Activated CD8-positive, alpha-beta memory T cell treated with anti-CD3 and anti-CD28 coated beads for 36 hours (primary cell): ENCODE measurements around the gene RCE1. TPM values are rescaled to one million over a fixed set of nuclear protein-coding genes. Genes with fewer than 3 reads are reported as not detected.

Experiments
- CTCF ChIA-PET: fragments of 350-600 bp; sonication (Branson Sonifier 250); formaldehyde crosslinking; loops from one replicate; lab custom pipeline; 2021; ENCODE audit warnings: antibody characterized with exemption; lab: Charles Lee
- POLR2A ChIA-PET: fragments of 350-600 bp; sonication (Branson Sonifier 250); formaldehyde crosslinking; loops from one replicate; lab custom pipeline; 2021; ENCODE audit warnings: antibody characterized with exemption; lab: Charles Lee
- total RNA-seq, 2 experiments: library from RNA; stranded (reverse); gene quantifications; one replicate each; pipeline ENCODE4 v1.2.3, GENCODE V29; 2021

RCE1 gene
- total RNA-seq, 2 experiments from 2014 or later, result 31.6 to 33.5 TPM

DNA sequence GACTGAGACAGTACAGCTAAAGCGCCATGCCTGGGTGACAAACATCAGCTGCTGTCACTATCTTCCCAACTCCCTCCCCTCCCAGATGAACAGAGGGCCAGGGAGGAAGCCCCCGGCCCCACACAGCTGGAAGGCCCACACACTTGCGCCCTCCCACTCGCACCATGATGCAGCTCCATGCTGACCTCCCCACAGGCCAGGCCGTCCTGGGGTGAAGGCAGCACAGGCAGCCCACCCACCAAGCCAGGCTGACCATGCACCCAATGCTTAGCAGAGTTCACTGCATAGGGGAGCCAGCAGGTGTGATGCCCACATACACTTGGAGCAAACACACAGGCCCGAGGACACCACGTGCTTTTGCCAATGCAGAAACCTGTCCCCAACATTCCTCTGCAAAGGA, 35.8 kb downstream of the RCE1 start:
- POLR2A ChIA-PET, result no interaction called here
- CTCF ChIA-PET, result no interaction called here

DNA sequence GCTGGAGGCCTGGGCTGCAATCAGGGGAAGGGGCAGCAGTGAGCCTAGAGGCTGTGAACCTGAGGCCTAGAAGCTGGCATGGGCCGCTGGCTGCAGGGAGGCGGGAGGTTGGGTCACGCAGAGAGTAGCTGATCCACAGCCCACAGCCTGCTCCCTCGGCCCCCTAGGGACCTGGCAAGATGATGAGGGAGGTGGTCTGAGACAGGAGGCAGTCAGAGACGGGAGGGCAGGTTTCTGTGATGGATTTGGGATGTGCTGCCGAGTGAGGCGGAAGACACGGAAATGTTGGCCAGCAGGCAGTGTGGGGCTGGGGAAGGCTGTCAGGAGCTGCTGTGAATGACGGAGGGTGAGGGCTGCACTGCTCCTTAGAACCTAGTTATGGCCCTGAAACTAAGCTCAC, 36.3 kb downstream of the RCE1 start:
- POLR2A ChIA-PET, result no interaction called here
- CTCF ChIA-PET, result interaction anchor here (0.9 kb wide), 1 partner anchor 10 kb away, joined by 4 read pairs; no protein-coding TSS in a partner anchor

DNA sequence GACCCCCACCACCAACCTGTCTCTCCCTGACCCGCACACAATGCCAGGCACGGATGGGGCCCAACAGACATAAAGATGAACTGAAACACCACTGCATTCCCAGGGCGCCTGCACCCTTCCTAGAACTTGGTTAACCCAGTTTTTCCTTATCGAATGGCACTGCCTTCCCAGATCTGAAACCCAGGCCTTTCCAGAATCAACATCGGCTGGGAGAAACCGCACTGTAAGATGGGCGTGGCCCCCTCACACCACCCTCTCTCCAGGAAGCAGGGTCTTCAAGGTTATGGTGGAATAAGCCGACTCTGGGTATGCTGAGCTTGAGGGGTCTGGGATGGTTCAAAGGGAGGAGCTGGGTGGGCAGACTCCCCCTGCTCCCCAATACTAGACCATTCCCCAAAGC, 36.8 kb downstream of the RCE1 start:
- ChIA-PET POLR2A (no interaction called here), CTCF (interaction anchor here (0.9 kb wide), 1 partner anchor 10 kb away, joined by 4 read pairs; no protein-coding TSS in a partner anchor)

DNA sequence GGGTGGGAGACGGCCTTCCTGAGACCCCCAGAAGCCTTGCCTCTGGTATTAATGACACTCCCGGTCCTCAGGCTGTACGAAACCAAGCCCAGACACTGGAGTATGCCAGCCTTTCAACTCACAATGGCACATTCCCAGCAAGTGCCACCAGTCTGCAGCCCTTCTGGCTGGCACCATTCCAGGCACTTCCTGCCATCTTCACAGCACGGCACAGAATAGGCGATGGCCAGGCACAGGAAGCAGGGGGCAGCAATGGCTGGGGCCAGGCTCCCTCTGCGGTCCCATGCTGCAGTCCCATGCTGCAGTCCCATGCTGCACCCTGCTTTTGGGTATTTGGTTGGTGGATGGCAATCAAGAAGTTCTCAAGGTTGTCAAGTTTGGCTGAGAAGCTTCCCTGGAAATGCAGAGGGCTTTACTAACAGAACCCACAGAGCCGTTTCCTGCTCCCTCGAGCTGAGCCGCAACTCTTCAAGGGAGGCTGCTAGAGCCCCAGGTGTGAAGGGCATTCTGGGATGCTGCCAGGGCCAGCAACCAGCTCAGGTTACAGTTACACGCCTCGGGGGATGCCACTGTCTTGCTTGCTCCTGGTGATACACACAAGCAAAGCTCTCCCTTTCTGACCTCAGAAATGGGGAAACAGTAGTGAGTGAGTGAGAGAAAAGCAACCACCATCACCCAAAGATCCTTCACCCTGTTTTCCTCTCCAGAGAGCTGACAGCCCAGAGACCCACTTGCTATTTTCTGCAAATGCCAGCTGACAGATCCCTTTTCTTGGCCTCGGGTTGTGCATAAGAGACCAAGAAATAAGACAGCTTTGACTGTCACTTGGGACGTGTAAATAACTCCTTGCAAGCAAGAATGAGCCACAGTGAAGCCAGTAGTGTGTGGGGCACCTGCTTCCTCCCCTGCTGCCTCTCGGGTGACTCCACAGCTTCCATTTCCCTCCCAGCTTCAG, 37.5 kb downstream of the RCE1 start:
- POLR2A ChIA-PET, result no interaction called here
- CTCF ChIA-PET, result no interaction called here

DNA sequence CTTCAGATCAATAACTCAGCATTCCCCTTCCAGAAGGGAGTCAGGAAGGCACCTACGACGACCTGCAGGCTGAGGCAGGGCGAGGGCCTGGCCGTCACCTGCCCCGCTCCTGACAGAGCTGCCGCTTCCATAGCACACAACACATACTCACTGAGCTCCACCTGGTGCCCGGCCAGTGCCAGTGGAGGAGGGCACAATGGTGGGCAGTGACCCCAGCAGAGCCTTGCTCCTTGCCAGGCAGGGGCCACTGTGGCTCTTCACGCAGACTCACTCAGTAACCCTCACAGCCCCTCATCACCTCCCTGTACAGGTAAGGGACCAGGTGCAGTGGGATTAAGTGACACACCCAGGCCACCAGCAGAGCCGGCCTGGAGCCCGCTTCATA, 38.2 kb downstream of the RCE1 start:
- ChIA-PET POLR2A (no interaction called here), CTCF (no interaction called here)

DNA sequence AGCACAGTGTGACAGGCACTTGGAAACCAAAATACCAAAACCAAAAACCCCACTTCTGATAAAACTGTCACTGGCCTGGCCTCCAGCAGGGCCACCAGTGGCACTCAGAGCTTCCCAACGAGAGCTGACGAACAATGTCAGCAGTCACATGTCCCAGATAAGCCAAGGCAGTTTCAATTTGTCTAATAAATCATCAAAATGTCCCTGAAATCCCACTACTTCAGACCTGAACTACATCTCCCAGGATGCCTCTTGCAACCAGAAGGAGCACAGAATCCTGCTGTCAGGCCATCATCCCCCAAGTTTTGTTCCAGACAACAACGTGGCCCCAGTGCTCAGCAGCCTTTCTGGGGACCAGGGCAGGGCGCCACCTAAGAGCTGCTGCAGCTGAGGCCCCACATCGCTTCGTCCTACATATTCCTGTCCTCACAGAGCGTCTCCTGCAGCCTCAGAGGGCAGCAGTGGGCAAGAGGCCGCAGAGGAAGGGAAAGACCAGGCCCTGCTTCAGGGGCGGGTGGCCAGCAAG, 38.7 kb downstream of the RCE1 start:
- ChIA-PET CTCF (interaction anchor here (1.0 to 2.1 kb wide), 3 partner anchors 47 to 279 kb away, joined by 3 to 8 read pairs (median 3); no protein-coding TSS in a partner anchor), POLR2A (no interaction called here)

DNA sequence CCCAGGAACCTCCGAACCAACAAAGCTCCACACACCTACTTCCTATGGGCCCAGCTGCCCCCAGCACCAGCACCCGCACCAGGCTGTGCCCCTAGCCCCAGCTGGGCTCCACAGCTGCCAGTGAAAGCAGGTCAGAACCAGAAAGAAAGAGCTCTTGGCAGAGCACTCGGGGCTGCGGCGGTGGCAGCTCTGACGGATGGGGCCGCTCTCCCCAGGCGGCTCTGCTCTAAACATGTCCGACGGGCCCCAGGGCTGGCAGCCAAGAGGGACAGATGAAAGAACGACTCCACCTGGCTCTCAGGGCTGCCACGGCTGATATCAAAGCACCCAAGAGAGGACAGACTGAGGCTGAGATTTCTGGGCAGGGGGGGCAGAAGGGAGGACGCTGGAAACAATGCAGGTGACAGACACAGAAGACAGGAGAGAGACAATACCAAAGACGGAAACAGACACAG, 39.3 kb downstream of the RCE1 start:
- POLR2A ChIA-PET, result no interaction called here
- CTCF ChIA-PET, result interaction anchor here (1.0 to 2.1 kb wide), 5 partner anchors 13 to 280 kb away, joined by 3 to 8 read pairs (median 3); partner anchors contain the start of gene RCE1

DNA sequence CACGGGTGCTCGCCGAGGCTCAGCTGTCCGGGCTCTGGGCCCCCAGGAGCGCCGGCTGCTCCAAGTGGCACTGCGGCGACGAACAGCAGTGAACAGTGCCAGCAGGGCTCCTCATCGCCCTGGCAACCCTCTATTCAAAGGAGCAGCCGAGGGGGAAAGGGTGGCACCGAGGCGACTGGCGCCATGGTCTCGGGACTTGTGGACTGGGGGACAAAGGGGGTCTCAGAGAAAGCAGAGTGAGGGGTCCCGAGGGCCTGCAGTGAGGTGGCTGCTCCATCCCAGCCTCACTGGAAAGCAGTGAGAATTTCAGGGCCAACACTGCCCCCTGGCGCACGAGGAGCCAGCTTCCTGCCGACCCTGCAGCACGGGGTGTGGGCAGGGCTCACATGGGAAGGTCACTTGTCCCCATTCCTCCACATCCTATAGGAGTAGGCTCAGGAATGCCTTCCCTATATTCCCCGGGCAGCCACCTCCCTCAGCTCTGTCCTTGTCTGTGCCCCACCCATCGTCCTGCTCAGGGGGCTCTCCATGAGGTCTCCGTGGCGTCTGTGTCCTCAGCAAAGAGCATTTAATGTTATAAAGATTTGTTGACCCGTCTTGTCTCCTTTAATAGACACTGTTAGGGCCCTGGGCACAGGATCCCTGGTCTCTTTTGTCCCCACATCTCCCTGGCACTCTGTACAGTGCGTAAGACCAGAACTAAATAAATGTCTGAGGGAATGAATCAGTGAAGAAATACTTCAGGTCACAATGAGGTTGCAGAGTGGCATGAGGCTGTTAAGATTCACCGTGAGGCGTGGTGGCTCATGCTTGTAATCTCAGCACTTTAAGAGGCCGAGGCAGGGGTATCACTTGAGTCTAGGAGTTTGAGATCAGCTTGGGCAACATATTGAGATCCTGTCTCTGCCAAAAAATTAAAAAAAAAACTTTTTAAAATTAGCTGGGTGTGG, 40.0 kb downstream of the RCE1 start:
- ChIA-PET POLR2A (no interaction called here), CTCF (interaction anchor here (0.6 to 2.1 kb wide), 7 partner anchors 13 to 1544 kb away, joined by 3 to 8 read pairs (median 3); partner anchors contain the start of gene RCE1)

DNA sequence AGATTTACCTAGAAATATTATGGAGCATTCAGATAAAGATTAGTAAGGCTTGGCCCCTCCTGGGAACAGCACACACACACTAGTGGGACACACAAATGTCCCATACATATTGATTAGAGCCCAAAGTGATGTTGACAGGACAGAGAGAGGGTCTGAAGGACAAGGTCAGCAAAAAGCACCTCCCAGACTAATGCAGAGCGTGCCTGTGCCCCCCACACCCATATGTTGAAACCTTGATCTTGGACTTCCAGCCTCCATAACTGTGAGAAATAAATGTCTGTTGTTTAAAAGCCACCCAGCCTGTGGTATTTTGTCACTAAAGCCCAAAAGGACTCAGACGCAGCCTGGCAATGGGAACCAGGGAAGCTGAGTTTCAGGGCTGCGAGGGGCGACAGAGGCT, 41.2 kb downstream of the RCE1 start:
- ChIA-PET POLR2A (no interaction called here), CTCF (interaction anchor here (1.1 kb wide), 2 partner anchors 59 to 65 kb away, joined by 3 to 4 read pairs; no protein-coding TSS in a partner anchor)

DNA sequence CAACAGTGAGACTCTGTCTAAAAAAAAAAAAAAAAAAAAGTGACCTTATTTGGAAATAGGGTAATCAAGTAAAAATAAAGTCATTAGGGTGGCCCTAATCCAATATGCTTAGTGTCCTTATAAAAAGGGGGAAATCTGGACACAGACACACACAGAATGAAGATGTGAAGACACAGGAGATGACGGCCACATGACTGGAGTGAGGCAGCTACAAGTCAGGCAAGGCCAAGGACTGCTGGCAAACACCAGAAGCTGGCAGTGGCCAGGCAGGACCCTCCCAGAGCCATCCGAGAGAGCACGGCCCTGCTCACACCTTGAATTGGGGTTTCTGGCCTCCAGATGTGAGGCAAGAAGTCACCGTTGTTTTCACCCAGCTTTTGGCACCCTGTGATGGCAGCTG, 42.2 kb downstream of the RCE1 start:
- ChIA-PET POLR2A (no interaction called here), CTCF (interaction anchor here (0.6 kb wide), 1 partner anchor 896 kb away, joined by 3 read pairs; no protein-coding TSS in a partner anchor)

DNA sequence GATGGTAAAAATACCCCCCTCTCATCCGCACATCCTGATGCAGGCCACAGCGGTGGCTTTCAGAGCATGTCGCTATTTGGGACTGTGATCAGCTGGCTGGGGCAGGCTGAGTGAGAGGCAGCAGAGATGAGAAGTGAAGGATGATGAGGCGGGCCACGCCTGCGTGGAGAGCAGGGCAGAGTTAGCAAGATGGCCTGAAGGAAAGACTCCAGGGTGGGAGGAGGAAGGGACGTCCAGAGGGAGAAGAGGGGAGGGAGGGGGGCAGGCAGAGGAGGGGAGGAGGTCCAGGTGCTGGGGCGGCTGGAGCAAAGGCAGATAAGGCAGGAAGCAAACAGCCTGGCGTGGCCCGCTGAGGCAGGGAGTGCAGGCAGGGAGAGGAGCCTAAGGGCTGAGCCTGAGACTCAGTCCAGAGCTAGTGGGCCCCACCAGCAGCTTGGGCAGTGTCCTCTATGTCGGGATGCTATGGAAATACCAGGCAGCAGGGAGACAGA, 42.8 kb downstream of the RCE1 start:
- ChIA-PET POLR2A (no interaction called here), CTCF (no interaction called here)

DNA sequence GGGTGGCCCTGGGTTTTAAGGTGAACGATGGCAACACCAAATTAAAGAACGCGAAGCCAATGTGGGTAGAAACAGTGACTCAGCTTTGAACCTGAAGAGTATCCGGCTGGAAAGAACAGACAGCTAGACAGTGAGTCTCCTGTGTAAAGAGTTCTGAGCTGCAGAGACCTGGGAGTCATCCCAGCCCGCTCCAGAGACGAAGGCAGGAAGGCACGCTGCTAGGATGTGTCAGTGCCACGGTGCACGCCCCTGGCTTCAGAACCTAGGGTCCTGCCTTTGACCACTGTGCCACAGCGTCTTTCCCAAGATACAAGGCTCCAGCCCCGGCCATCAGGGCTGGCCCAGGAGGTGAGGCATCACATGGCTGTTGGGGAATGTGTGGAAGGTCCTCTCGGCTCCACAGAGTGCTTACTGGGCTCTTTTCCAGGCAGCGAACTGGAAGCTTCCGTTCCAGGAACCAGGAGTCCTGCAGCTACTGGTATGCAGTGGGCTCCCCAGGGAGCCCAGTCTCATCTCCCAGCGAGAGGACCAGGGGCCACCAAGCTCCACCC, 43.5 kb downstream of the RCE1 start:
- POLR2A ChIA-PET, result no interaction called here
- CTCF ChIA-PET, result no interaction called here

DNA sequence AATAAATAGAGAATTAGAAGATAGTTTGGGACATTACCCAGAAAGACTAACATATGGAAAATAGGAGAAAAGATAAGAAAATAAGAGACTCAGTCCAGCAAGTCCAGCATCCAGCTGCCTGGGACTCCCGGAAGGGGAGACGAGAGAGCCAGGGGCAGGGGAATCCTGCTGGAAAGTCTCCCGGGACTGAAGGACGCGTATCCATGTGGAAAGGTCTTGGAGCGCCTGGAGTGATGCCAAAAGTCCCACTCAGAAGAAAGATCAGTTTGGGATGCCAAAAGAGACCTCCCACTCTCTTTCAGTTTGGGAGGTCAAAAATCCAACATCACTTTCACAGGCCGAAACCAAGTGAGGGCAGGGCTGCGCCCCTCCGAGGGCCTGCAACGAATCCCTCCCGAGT, 44.3 kb downstream of the RCE1 start:
- ChIA-PET CTCF (no interaction called here), POLR2A (no interaction called here)

DNA sequence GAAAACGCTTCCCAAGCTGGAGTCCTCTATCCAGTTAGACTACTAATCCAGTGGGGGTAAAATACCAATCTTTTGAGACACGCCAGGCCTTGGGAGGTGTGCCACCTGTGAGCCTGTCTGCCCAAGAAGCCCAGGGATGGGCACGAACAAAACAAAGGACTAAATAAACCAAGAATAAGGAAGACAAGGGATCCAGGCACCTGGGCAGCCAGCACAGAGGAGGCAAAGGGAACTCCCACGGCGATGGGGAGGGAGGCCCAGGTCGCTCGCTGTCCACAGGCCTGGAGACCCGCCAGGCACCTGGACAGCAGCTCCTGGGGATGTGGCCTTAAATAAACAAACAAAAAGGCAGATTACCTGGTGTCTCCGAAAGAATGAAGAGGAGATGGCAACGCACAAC, 45.0 kb downstream of the RCE1 start:
- CTCF ChIA-PET, result no interaction called here
- POLR2A ChIA-PET, result no interaction called here

DNA sequence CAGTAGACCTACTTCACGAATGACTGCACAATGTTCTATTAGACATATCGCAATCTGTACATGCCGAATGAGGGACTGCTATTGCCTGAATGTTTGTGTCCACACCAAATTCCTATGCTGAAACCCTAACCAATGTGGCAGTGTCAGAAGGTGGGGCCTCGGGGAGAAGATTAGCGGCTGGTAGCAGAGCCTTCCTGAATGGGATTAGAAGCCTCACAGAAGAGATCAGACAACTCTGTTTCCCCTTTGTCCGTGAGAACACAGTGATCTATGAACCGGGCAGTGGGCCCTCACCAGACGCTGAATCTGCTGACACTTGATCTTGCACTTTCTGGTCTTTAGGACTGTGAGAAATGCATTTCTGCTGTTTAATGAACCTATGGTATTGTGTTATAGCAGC, 46.7 kb downstream of the RCE1 start:
- CTCF ChIA-PET, result interaction anchor here (1.0 kb wide), 1 partner anchor 132 kb away, joined by 3 read pairs; no protein-coding TSS in a partner anchor
- POLR2A ChIA-PET, result no interaction called here

DNA sequence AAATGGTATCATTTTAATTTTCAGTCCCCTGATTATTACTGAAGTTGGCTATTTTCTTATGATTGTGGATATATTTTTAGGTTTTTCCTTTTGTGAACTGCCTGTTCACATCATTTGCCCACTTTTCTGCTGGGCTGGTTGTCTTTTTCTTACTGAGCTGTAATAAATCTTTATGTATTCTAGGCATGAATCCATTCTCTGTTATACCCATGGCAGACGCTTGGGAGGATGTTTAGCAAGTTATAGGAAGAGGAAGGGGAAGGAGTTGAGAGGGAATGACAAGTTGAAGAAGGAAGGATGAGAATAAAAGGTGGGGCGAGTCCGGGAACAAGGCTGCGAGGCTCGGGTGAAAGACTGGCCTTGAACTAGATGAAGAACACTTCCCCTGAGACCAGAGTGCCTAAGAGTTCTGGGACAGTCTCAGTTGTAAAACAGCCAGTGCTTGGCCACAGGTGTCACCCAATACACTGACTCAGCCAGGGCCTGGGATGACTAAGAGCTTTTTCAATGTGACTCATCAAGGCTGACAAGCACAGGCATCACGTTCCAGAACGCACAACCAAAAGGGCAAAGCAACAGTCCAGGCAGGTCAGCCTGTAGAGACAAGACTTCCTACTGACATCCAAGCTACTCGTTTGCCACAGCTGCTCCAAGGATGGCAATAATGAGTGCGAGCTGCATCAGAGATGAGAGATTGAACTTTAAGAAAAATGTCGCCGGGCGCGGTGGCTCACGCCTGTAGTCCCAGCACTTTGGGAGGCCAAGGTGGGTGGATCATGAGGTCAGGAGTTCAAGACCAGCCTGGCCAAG, 48.8 kb downstream of the RCE1 start:
- POLR2A ChIA-PET, result no interaction called here
- CTCF ChIA-PET, result interaction anchor here (0.5 kb wide), 1 partner anchor 1399 kb away, joined by 3 read pairs; no protein-coding TSS in a partner anchor

DNA sequence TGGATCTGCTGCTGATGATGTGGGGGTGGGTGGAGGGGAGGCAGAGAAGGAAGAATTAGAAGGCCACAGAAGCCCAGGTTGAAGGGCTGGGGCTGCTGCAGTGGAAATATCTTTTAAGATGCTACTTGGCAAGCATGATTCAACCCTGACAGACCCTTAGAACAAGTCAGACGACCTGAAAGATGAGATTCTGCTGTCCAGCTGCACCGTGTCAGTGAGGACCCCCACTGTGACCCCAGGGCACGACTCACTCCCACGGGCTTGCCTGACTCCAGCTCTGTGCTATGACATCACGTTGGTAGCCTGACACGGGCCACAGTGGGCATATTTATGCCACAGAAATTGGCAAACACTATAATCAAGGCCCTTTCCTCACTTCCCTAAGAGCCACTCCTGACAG, 49.7 kb downstream of the RCE1 start:
- POLR2A ChIA-PET, result no interaction called here
- CTCF ChIA-PET, result no interaction called here

DNA sequence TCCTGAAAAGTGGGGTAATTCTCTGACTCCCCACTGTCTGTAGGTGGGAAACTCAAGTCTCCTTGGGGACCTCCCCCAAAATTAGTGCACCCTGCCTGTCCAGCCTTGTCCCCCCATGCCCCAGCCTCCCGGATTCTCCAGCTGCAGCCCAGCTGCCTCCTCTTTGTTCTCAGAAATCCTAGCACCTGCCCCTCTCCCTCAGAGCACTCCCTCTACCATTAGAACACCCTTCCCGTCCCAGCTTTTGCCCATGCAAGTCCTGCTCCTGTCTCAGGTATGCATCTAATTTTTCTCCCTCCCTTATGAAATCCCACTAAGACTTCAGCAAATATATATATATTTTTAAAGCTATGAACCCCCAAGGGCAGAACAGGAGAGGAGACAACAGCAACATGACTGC, 50.9 kb downstream of the RCE1 start:
- POLR2A ChIA-PET, result no interaction called here
- CTCF ChIA-PET, result interaction anchor here (0.7 kb wide), 2 partner anchors 60 to 79 kb away, joined by 3 read pairs; no protein-coding TSS in a partner anchor
